Testis (tissue), 3 donors: Measurements from ENCODE around the gene MAN1C1. TPM values are rescaled to one million over a fixed set of nuclear protein-coding genes. Genes with fewer than 3 reads are reported as not detected.

Experiments
- DNase-seq: peaks from one replicate; pipeline ENCODE4 v3.0.0-alpha.2; 2019
- H3K27ac ChIP-seq, 2 donors: fragments of 200-600 bp; sonication (generic); one replicate each; pipeline ENCODE4 v1.5.1; 2019
- H3K27me3 ChIP-seq: fragments of 200-600 bp; sonication (generic); one replicate; pipeline ENCODE4 v1.5.1; 2019
- H3K36me3 ChIP-seq: fragments of 200-600 bp; sonication (generic); one replicate; pipeline ENCODE4 v1.5.1; 2017; ENCODE audit warnings: low read depth; ENCODE audit errors: missing control alignments
- H3K4me1 ChIP-seq: fragments of 200-600 bp; sonication (generic); one replicate; pipeline ENCODE4 v1.5.1; 2019
- H3K4me3 ChIP-seq, 2 donors: fragments of 200-600 bp; sonication (generic); one replicate each; pipeline ENCODE4 v1.5.1; 2017 to 2019
- H3K9me3 ChIP-seq: fragments of 200-600 bp; sonication (generic); one replicate; pipeline ENCODE4 v1.5.1; 2017
- CTCF ChIP-seq, 3 experiments: fragments of 450-650 bp in 2 of 3; fragments of 200-600 bp in 1 of 3; sonication (generic) in 1 of 3; IDR thresholded peaks; one replicate each; pipeline ENCODE4 v1.5.1; 2016 to 2019; ENCODE audit warnings: antibody characterized with exemption in 3 of 3, mild to moderate bottlenecking in 2 of 3, moderate library complexity in 1 of 3
- POLR2A ChIP-seq: fragments of 450-650 bp; IDR thresholded peaks from one replicate; pipeline ENCODE4 v1.6.1; 2017; ENCODE audit warnings: antibody characterized with exemption, mild to moderate bottlenecking, moderate library complexity
- WGBS, 2 donors: methylation state at CpG; one replicate each; pipeline ENCODE4 v1.1.5; 2018; 5-methylcytosine and 5-hydroxymethylcytosine counted together
- intact Hi-C: fragments of 100-400 bp; cut with DNase I; formaldehyde crosslinking; loops from one replicate; pipeline ENCODE4 v1.15.1; 2023; ENCODE audit warnings: low total_unique reads
- polyA plus RNA-seq: library from polyadenylated mRNA; stranded (reverse); fragments of 350-450 nt; fragmentation: Illumina TruSeq; extraction: RNeasy Lipid Tissue Mini Kit (QIAGEN cat#74804); gene quantifications from one replicate; pipeline ENCODE4 v1.2.3, GENCODE V29; 2014; ENCODE audit warnings: low read depth, low replicate concordance; ENCODE audit not compliant: insufficient read depth
- total RNA-seq, 2 donors: library from RNA; depleted of rRNA; stranded (reverse); fragments of >200 nt; gene quantifications; one replicate each; pipeline ENCODE4 v1.2.3, GENCODE V29; 2016

MAN1C1 gene
- total and polyA plus RNA-seq, 3 donors from 2014 or later, result 12.8 to 21.1 (median 14.8) TPM

- intact Hi-C loops, result no loop called here
- TF ChIP-seq POLR2A (no peak), CTCF (IDR thresholded peaks at IDR 0.05) (no peak)
- 89 to 92% methylated on average over 18 of the region's 18 CpGs for WGBS, 2 donors
Measured at GRCh38 chr1:25576459-25577133, 40.0 kb upstream of the MAN1C1 start.

GRCh38 chr1:25577134-25577920, 39.3 kb upstream of the MAN1C1 start:
- Histone ChIP-seq H3K4me1 (no peaks in the 10 kb centered on the region), H3K4me3 (no peak overlapping the region), H3K36me3 (no peaks in the 10 kb centered on the region), H3K9me3 (no peaks in the 10 kb centered on the region), H3K27me3 (no peaks in the 10 kb centered on the region), H3K27ac (no peak overlapping the region)
- 89 to 91% methylated on average over 10 to 21 of the region's 21 CpGs for WGBS, 2 donors
- DNase-seq, result no peak
- no peak for TF ChIP-seq CTCF (IDR thresholded peaks at IDR 0.05)
- no peak for TF ChIP-seq POLR2A
- intact Hi-C loops, result no loop called here

More at GRCh38 chr1:25576459-25577133, 40.0 kb upstream of the MAN1C1 start:
- Histone ChIP-seq H3K9me3 (no peaks in the 10 kb centered on the region), H3K4me3 (no peak overlapping the region), H3K36me3 (no peaks in the 10 kb centered on the region), H3K27ac (no peak overlapping the region), H3K4me1 (no peaks in the 10 kb centered on the region), H3K27me3 (no peaks in the 10 kb centered on the region)
- DNase-seq, result no peak

- Histone ChIP-seq H3K4me3 (no peak overlapping the region), H3K4me1 (no peaks in the 10 kb centered on the region)
- no peak for TF ChIP-seq CTCF (IDR thresholded peaks at IDR 0.05)
- TF ChIP-seq POLR2A, result no peak
Measured at GRCh38 chr1:25579292-25580252, 37.0 kb upstream of the MAN1C1 start.

GRCh38 chr1:25580927-25581326, 35.7 kb upstream of the MAN1C1 start:
- Histone ChIP-seq H3K27ac (no peak overlapping the region), H3K36me3 (no peaks in the 10 kb centered on the region), H3K4me1 (no peaks in the 10 kb centered on the region), H3K9me3 (no peaks in the 10 kb centered on the region), H3K4me3 (no peak overlapping the region), H3K27me3 (no peaks in the 10 kb centered on the region)
- WGBS, 2 donors, result 86 to 87% methylated on average over 5 to 6 of the region's 6 CpGs
- intact Hi-C loops, result no loop called here
- no peak for TF ChIP-seq CTCF (IDR thresholded peaks at IDR 0.05)
- TF ChIP-seq POLR2A, result no peak
- DNase-seq, result no peak

More at GRCh38 chr1:25579292-25580252, 37.0 kb upstream of the MAN1C1 start:
- no peaks in the 10 kb centered on the region for H3K27me3 ChIP-seq
- DNase-seq, result no peak
- no peak overlapping the region for H3K27ac ChIP-seq
- 91 to 92% methylated on average over 19 of the region's 19 CpGs for WGBS, 2 donors
- no peaks in the 10 kb centered on the region for H3K36me3 ChIP-seq
- H3K9me3 ChIP-seq, result no peaks in the 10 kb centered on the region
- intact Hi-C loops, result no loop called here
